RWPE2 (cell line): ENCODE data around the gene FAM177A1.
A peak's percentile ranks its signal among the peaks of the same experiment; 100 is the strongest.

Experiments
- ATAC-seq: fragments of 200-7000 bp; cut with Tn5 transposase; 3 replicates; pipeline ENCODE4 v1.9.1; 2021; ENCODE audit warnings: low read depth
- DNase-seq: peaks from one replicate; pipeline ENCODE4 v3.0.0-alpha.2; 2020; ENCODE audit warnings: low spot score
- H3K27ac ChIP-seq: fragments of 450-650 bp; 2 replicates; pipeline ENCODE4 v1.5.1; 2017; ENCODE audit warnings: mild to moderate bottlenecking; ENCODE audit not compliant: poor library complexity, severe bottlenecking
- H3K27me3 ChIP-seq: fragments of 250-450 bp; sonication (Bioruptor Pico); 2 replicates; pipeline ENCODE4 v1.5.1; 2021; ENCODE audit warnings: mild to moderate bottlenecking, moderate library complexity; ENCODE audit not compliant: insufficient read depth, poor library complexity, severe bottlenecking
- H3K36me3 ChIP-seq: fragments of 250-450 bp; sonication (Bioruptor Pico); 2 replicates; pipeline ENCODE4 v1.5.1; 2020; ENCODE audit warnings: low read depth, mild to moderate bottlenecking, moderate library complexity
- H3K4me1 ChIP-seq: fragments of 250-450 bp; sonication (Bioruptor Pico); 2 replicates; pipeline ENCODE4 v1.5.1; 2021; ENCODE audit warnings: mild to moderate bottlenecking, moderate library complexity; ENCODE audit not compliant: insufficient read depth, poor library complexity, severe bottlenecking
- H3K4me3 ChIP-seq: fragments of 250-450 bp; sonication (Bioruptor Pico); 2 replicates; pipeline ENCODE4 v1.5.1; 2021; ENCODE audit warnings: mild to moderate bottlenecking, moderate library complexity; ENCODE audit not compliant: severe bottlenecking
- H3K9me3 ChIP-seq: fragments of 250-450 bp; sonication (Bioruptor Pico); 2 replicates; pipeline ENCODE4 v1.5.1; 2021; ENCODE audit warnings: mild to moderate bottlenecking, moderate library complexity; ENCODE audit not compliant: severe bottlenecking
- TF ChIP-seq, protein P1 (sequence below): fragments of 450-650 bp; IDR thresholded peaks from one replicate; pipeline ENCODE4 v1.5.1; 2017; ENCODE audit warnings: mild to moderate bottlenecking, moderate library complexity; ENCODE audit not compliant: poor library complexity, severe bottlenecking

FAM177A1 gene

DNA sequence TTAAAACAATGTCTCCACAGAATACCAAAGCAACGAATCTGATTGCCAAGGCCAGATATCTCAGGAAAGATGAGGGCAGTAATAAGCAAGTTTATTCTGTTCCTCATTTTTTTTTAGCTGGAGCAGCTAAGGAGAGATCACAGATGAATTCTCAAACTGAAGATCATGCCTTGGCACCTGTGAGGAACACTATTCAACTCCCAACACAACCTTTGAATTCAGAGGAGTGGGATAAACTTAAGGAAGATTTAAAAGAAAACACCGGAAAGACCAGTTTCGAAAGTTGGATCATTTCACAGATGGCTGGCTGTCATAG is 77.3 kb downstream of the FAM177A1 start:
- peak overlapping the region; percentile 88 for H3K27ac ChIP-seq
- peak overlapping the region; percentile 62 for H3K4me3 ChIP-seq
- DNase-seq, result no peak
- H3K36me3 ChIP-seq, result peaks cover 20% of the 10 kb centered on the region
- no peaks in the 10 kb centered on the region for H3K9me3 ChIP-seq
- TF ChIP-seq, protein P1, sequence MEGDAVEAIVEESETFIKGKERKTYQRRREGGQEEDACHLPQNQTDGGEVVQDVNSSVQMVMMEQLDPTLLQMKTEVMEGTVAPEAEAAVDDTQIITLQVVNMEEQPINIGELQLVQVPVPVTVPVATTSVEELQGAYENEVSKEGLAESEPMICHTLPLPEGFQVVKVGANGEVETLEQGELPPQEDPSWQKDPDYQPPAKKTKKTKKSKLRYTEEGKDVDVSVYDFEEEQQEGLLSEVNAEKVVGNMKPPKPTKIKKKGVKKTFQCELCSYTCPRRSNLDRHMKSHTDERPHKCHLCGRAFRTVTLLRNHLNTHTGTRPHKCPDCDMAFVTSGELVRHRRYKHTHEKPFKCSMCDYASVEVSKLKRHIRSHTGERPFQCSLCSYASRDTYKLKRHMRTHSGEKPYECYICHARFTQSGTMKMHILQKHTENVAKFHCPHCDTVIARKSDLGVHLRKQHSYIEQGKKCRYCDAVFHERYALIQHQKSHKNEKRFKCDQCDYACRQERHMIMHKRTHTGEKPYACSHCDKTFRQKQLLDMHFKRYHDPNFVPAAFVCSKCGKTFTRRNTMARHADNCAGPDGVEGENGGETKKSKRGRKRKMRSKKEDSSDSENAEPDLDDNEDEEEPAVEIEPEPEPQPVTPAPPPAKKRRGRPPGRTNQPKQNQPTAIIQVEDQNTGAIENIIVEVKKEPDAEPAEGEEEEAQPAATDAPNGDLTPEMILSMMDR, result no peak
- no peaks in the 10 kb centered on the region for H3K27me3 ChIP-seq
- peaks cover 7% of the 10 kb centered on the region for H3K4me1 ChIP-seq
- no peak for ATAC-seq

DNA sequence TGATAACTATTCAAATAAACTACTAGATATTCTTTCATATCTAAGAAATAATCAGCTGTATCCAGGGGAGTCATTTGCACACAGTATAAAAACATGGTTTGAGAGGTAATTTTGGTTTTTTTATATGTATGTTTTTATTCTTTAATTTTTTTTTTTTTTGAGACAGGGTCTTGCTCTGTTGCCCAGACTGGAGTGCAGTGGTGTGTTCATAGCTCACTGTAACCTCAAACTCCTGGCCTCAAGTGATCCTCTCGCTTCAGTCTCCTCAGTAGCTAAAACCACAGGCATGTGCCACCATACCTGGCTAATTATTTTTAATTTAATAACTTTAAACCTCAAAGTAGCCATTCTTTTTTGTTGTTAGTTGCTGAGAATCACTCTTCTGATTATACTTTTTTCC is 78.1 kb downstream of the FAM177A1 start:
- TF ChIP-seq, protein P1, result no peak
- no peaks in the 10 kb centered on the region for H3K27me3 ChIP-seq
- H3K36me3 ChIP-seq, result peaks cover 27% of the 10 kb centered on the region
- ATAC-seq (no peak), DNase-seq (no peak)
- H3K9me3 ChIP-seq, result no peaks in the 10 kb centered on the region
- peak overlapping the region; percentile 62 for H3K4me3 ChIP-seq
- peaks cover 7% of the 10 kb centered on the region for H3K4me1 ChIP-seq
- H3K27ac ChIP-seq, result peak overlapping the region; percentile 88
